LNCaP clone FGC (cell line): ENCODE data around the gene ZC3H8.
A peak's percentile ranks its signal among the peaks of the same experiment; 100 is the strongest.

ENCODE experiments used
- DNase-seq: peaks from one replicate; pipeline ENCODE4 v3.0.0-alpha.2; 2011; ENCODE audit warnings: low read depth
- H3K4me3 ChIP-seq: 2 replicates; pipeline ENCODE4 v1.5.1; 2011; ENCODE audit warnings: mild to moderate bottlenecking, low read depth, low read length, control low read depth
- CTCF ChIP-seq: IDR thresholded peaks from 2 replicates; pipeline ENCODE4 v1.5.1; 2012; ENCODE audit warnings: mild to moderate bottlenecking; ENCODE audit not compliant: control insufficient read depth, insufficient read depth; ENCODE audit errors: extremely low read depth

The ZC3H8 gene

DNA sequence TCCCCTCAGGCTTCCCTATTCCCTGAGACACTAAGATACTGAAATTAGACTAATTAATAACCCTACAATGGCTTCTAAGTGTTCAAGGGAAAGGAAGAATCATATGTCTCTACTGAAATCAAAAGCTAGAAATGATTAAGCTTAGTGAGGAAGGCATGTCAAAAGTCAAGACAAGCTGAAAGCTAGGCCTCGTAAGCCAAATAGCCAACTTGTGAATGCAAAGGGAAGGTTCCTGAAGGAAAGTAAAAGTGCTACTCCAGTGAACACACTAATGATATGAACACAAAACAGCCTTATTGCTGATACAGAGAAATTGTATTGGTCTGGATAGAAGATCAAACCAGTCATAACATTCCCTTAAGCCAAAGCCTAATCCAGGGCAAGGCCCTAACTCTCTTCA is 10.0 kb downstream of the ZC3H8 start:
- no peak for DNase-seq
- TF ChIP-seq CTCF = no peak
- no peak overlapping the region for H3K4me3 ChIP-seq

DNA sequence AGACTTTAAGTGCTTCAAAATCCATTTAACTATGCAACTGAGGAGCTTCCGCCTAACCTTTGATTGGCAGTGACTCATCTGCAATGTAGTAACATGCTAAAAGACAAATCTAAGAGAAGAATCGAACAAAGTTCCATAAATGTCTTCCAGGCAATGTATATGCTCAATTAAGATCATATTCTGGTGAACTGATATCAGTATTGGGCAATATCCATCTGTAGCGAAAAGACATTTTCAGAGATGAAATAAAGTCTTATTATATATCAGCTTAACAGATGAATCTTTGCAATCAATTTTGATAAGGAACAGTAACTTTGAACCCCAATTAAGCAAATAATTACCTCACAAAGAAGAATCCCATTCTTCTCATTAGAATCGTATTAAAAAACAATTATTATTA is 11.6 kb downstream of the ZC3H8 start:
- no peak for DNase-seq
- H3K4me3 ChIP-seq = no peak overlapping the region
- TF ChIP-seq CTCF = no peak

DNA sequence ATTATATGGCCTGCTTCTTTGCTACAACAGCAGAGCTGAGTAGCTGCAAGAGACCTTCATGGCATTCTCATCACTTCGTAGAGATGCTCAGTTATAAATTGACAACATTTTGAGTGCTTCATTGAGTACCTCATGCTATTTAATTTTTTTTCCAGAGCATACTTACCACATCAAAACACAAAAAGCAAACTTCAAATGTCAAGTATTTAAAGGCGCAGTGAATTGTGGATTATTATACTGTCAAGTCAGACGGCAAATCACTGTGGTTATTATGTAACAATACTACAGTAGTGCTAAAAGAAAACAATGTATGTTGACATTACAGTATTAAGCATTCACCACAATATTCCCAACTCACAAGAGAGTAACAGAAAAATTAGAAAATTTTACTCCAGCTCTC is 12.5 kb downstream of the ZC3H8 start:
- H3K4me3 ChIP-seq = no peak overlapping the region
- no peak for TF ChIP-seq CTCF
- no peak for DNase-seq

- TF ChIP-seq CTCF = no peak
- no peak overlapping the region for H3K4me3 ChIP-seq
- no peak for DNase-seq
These were observed 15.0 kb downstream of the ZC3H8 start for GRCh38 chr2:112239862-112240261.

DNA sequence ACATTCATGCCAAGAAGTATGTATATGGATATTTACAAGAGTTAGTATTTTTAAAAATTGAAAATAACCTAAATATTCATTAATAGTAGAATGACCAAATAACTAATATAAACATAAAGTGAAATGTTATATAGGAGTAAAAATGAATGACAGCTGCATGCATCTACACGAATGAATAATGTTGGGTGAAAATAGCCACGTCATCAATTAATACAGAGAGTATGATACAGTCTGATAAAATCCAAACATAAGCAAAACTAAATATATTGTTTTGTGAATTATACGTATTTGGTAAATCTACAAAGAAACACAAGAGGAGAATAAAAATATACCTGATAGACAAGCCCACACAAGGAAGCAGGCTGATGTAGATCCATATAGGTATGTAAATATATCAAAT is 24.5 kb downstream of the ZC3H8 start:
- H3K4me3 ChIP-seq = no peak overlapping the region
- no peak for DNase-seq
- no peak for TF ChIP-seq CTCF

DNA sequence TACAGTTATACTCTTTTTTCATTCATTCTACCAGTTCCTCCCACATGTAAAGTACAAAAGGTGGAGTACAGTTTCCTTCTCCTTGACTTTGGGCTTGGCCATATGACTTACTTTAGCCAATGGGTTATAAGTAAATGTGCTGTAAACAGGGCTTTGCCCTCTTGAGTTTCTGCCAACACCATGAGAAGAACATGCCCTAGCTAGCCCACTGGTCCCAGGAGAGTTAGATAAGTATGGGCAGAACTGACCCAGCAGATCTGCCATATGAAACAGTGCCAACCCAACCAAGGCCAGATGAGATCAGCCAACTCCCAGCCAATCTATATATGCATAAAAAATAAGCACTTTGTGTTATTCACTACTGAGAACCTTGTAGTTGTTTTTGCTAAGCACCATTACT is 25.5 kb downstream of the ZC3H8 start:
- no peak for TF ChIP-seq CTCF
- DNase-seq = peak; percentile 46
- no peak overlapping the region for H3K4me3 ChIP-seq

- DNase-seq = no peak
- no peak for TF ChIP-seq CTCF
- no peak overlapping the region for H3K4me3 ChIP-seq
These were observed 34.0 kb downstream of the ZC3H8 start for GRCh38 chr2:112220831-112221230.
